Breast epithelium (tissue), 4 donors: Measurements from ENCODE around the gene PPARD. TPM values are rescaled to one million over a fixed set of nuclear protein-coding genes. Genes with fewer than 3 reads are reported as not detected.
"Not testable (repeated sequence)": the region's sequence is repeated elsewhere in the genome, so short reads cannot be mapped to it uniquely, and the experiment has no call there.

Experiments
- DNase-seq, 2 donors: peaks; one replicate each; pipeline ENCODE4 v3.0.0-alpha.2; 2019; ENCODE audit warnings: low spot score in 2 of 2
- H3K27ac ChIP-seq, 2 donors: fragments of 200-600 bp; sonication (generic) in 1 of 2; one replicate each; pipeline ENCODE4 v1.5.1; 2016 to 2019; ENCODE audit warnings: mild to moderate bottlenecking in 1 of 2
- H3K27me3 ChIP-seq, 2 donors: fragments of 200-600 bp; sonication (generic) in 1 of 2; one replicate each; pipeline versions ENCODE4 v1.5.1 to v1.6.0; 2017 to 2019; ENCODE audit warnings: control low read depth in 1 of 2, mild to moderate bottlenecking in 1 of 2
- H3K36me3 ChIP-seq: fragments of 200-600 bp; one replicate; pipeline ENCODE4 v1.5.1; 2019
- H3K4me1 ChIP-seq, 2 donors: fragments of 200-600 bp; sonication (generic); one replicate each; pipeline ENCODE4 v1.5.1; 2016 to 2019; ENCODE audit warnings: control low read depth in 1 of 2
- H3K4me3 ChIP-seq, 3 donors: fragments of 200-600 bp; sonication (generic); 1 replicate in 2 of 3; 2 replicates in 1 of 3; pipeline ENCODE4 v1.5.1; 2016 to 2019; ENCODE audit warnings: mild to moderate bottlenecking in 3 of 3, moderate library complexity in 2 of 3
- H3K9me3 ChIP-seq, 2 donors: fragments of 200-600 bp; sonication (generic) in 1 of 2; one replicate each; pipeline ENCODE4 v1.5.1; 2016 to 2019; ENCODE audit warnings: control low read depth in 1 of 2
- POLR2A ChIP-seq: fragments of 450-650 bp; IDR thresholded peaks from one replicate; pipeline ENCODE4 v1.6.1; 2016; ENCODE audit warnings: antibody characterized with exemption, mild to moderate bottlenecking, moderate library complexity
- POLR2AphosphoS5 ChIP-seq, 3 donors: sonication (generic); formaldehyde crosslinking; IDR thresholded peaks; one replicate each; pipeline ENCODE4 v1.6.1; 2017; ENCODE audit warnings: antibody characterized with exemption in 3 of 3
- intact Hi-C: fragments of 100-400 bp; cut with DNase I; formaldehyde crosslinking; loops from one replicate; pipeline ENCODE4 v1.15.1; 2023; ENCODE audit warnings: low total_unique reads
- total RNA-seq, 3 donors: library from RNA; depleted of rRNA; stranded (reverse); fragments of >200 nt; gene quantifications; one replicate each; pipeline ENCODE4 v1.1.0, GENCODE V29; 2016
- TF ChIP-seq, protein P1 (sequence below), 3 donors: fragments of 450-650 bp; IDR thresholded peaks; one replicate each; pipeline ENCODE4 v1.5.1; 2016 to 2017; ENCODE audit warnings: antibody characterized with exemption in 3 of 3, mild to moderate bottlenecking in 3 of 3, moderate library complexity in 3 of 3

The PPARD gene
- total RNA-seq, 3 donors from 2014 or later = 7.2 to 11.1 (median 10.7) TPM

- no peak overlapping the region for H3K4me3 ChIP-seq
- H3K27me3 ChIP-seq = no peaks in the 10 kb centered on the region
- DNase-seq = no peak
- H3K36me3 ChIP-seq = no peaks in the 10 kb centered on the region
- no peaks in the 10 kb centered on the region for H3K9me3 ChIP-seq
- H3K27ac ChIP-seq = no peak overlapping the region
- peaks cover 0 to 7% of the 10 kb centered on the region in 2 donors for H3K4me1 ChIP-seq
- intact Hi-C loops = no loop called here
- TF ChIP-seq POLR2A = no peak
- no peak for TF ChIP-seq POLR2AphosphoS5 (IDR thresholded peaks at IDR 0.05)
- TF ChIP-seq, protein P1, sequence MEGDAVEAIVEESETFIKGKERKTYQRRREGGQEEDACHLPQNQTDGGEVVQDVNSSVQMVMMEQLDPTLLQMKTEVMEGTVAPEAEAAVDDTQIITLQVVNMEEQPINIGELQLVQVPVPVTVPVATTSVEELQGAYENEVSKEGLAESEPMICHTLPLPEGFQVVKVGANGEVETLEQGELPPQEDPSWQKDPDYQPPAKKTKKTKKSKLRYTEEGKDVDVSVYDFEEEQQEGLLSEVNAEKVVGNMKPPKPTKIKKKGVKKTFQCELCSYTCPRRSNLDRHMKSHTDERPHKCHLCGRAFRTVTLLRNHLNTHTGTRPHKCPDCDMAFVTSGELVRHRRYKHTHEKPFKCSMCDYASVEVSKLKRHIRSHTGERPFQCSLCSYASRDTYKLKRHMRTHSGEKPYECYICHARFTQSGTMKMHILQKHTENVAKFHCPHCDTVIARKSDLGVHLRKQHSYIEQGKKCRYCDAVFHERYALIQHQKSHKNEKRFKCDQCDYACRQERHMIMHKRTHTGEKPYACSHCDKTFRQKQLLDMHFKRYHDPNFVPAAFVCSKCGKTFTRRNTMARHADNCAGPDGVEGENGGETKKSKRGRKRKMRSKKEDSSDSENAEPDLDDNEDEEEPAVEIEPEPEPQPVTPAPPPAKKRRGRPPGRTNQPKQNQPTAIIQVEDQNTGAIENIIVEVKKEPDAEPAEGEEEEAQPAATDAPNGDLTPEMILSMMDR (IDR thresholded peaks at IDR 0.05) = no peak
These were observed 45.7 kb downstream of the PPARD start for GRCh38 chr6:35388030-35388429.

- DNase-seq = no peak
- Histone ChIP-seq H3K9me3 (no peaks in the 10 kb centered on the region), H3K27ac (no peak overlapping the region), H3K4me3 (no peak overlapping the region), H3K4me1 (peaks cover 0 to 7% of the 10 kb centered on the region in 2 donors), H3K36me3 (no peaks in the 10 kb centered on the region), H3K27me3 (no peaks in the 10 kb centered on the region)
- no peak for TF ChIP-seq POLR2A
- TF ChIP-seq, protein P1 (IDR thresholded peaks at IDR 0.05) = no peak
- no peak for TF ChIP-seq POLR2AphosphoS5 (IDR thresholded peaks at IDR 0.05)
- intact Hi-C loops = no loop called here
These were observed 46.5 kb downstream of the PPARD start for GRCh38 chr6:35388772-35389352.

DNA sequence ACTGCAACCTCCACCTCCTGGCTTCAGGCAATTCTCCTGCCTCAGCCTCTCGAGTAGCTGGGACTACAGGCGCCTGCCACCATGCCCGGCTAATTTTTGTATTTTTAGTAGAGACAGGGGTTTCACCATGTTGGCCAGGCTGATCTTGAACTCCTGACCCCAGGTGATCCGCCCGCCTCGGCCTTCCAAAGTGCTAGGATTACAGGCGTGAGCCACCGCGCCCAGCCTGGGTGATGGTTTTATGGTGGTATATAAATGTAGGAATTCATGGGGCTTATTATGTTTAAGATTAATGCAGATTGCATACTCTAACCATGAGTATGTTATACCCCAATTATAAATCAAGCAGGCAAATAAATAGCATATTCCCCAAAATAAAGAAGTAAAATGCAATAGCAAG is 47.0 kb downstream of the PPARD start:
- H3K27me3 ChIP-seq, H3K36me3 ChIP-seq, H3K9me3 ChIP-seq, H3K27ac ChIP-seq, intact Hi-C loops, H3K4me1 ChIP-seq, DNase-seq, H3K4me3 ChIP-seq: not testable (repeated sequence)

DNA sequence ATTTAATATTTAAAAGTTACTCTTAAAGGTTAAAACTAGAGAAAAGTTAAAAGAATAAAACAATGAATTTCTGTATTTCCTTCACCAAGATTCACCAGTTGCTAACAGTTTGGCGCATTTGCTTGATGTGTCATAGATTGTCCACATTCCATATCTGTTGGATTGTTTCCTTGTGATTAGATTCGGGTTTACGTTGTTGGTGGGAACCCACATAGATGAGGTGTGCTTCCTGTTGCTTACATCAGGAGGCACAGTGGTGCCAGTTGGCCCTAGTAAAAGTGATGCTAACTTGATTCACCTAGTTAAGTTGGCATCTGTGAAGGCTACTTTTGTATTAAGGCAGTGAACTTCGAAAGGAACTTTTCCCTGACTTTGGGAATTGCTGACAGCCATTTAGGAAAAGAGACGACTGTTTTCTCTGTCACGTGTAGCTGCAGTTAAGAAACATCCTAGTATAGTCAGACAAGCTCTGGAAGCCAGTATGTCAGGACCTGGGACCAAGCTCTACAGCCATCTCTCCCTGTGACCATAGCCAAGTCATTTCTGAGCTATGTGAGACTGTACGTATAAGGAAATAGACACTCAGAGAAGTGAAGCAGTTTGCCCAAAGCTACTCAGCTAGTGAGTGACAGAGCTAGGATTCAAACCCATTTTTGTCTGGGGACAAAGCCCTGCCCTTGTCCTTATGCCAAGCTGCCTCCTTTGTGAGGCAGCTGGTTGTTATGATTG is 49.0 kb downstream of the PPARD start:
- no peak for DNase-seq
- peak overlapping the region in 1 of 3 donors; percentile 1 for H3K4me3 ChIP-seq
- peak overlapping the region; percentile 56 to 64 for H3K27ac ChIP-seq
- no peaks in the 10 kb centered on the region for H3K27me3 ChIP-seq
- intact Hi-C loops = no loop called here
- no peaks in the 10 kb centered on the region for H3K9me3 ChIP-seq
- H3K4me1 ChIP-seq = peaks cover 0 to 7% of the 10 kb centered on the region in 2 donors
- H3K36me3 ChIP-seq = no peaks in the 10 kb centered on the region
- TF ChIP-seq POLR2A = no peak
- no peak for TF ChIP-seq POLR2AphosphoS5 (IDR thresholded peaks at IDR 0.05)
- TF ChIP-seq, protein P1 (IDR thresholded peaks at IDR 0.05) = no peak

DNA sequence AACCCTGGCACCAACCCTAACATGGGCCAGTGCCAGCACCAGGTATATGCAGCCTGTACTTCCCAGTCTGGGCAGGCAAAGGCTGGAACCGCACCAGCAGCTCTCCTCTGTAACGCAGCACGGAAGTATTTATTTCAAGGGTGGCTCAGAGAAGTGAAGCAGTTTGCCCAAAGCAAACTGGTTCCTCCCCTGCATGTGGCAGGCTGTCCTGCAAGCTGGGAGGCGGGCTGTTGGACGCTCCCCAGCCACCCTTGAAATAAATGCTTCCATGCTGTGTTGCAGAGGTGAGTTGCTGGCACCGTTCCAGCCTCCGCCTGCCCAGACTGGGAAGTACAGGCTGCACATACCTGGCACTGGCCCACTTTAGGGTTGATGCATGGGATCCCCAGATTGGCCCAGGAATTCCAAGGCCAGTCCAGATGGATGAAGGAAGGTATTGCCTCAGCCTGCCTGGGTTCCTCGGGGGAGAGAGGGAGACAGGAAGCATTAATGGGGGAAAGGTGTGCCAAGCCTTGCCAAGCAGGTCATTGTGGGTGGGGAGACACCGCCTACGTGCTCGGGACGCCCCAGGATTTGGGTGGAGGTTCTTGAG is 49.8 kb downstream of the PPARD start:
- Histone ChIP-seq H3K27me3 (no peaks in the 10 kb centered on the region), H3K4me3 (peak overlapping the region in 1 of 3 donors; percentile 1), H3K36me3 (no peaks in the 10 kb centered on the region), H3K9me3 (no peaks in the 10 kb centered on the region), H3K4me1 (peaks cover 0 to 7% of the 10 kb centered on the region in 2 donors), H3K27ac (peak overlapping the region; percentile 56 to 64)
- DNase-seq = peak; percentile 73 to 76
- intact Hi-C loops = no loop called here
- TF ChIP-seq POLR2A = no peak
- no peak for TF ChIP-seq POLR2AphosphoS5 (IDR thresholded peaks at IDR 0.05)
- TF ChIP-seq, protein P1 (IDR thresholded peaks at IDR 0.05) = no peak
